Stimulated activated CD8-positive, alpha-beta memory T cell treated with anti-CD3 and anti-CD28 coated beads, Interleukin-4, amount 100 ng/mL, for 1 hour (primary cell): ENCODE results near the gene MYO5A.
A peak's percentile ranks its signal among the peaks of the same experiment; 100 is the strongest.
"Not testable (repeated sequence)": the region's sequence is repeated elsewhere in the genome, so short reads cannot be mapped to it uniquely, and the experiment has no call there.

Experiments
- DNase-seq, 2 donors: peaks; one replicate each; pipeline ENCODE4 v3.0.0-alpha.2; 2020; ENCODE audit warnings: low read depth in 2 of 2, low spot score in 1 of 2

The MYO5A gene

DNA sequence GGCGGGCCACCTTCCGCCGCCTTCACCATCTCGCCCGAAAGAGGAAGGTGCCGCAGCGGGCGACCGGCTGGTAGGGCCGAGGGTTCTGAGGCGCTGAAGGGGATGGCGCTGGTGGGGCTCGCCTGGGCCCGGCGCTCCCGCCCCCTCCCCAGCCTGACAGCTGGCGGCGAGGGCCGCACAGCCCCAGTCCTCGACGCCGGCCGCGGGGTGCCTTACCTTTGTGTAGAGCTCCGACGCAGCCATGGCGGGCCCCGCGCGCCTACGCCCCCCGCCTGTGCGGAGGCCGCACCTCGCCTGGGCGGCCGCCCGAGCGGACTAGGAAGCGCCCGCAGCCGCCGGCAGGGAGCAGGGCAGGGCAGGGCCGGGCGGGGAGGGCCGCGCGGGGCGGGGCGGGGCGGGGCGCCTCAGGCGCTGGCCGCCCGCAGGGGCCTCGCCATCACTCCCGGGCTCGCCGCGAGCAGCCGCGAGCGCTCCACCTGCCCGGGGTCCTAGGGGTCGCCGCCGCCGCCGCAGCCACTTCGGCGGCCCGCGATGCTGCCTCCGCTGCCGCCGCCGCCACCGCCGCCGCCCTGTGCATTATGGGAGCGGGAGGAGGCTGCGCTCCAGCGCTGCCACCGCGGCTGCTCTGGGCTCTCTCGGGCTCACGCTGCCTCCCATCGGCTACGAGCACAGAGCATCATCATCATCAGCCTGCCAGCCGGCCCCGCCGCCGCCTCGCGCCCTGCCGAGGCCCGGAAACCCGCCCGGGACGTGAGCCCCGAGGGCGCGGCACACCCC is at the start of gene MYO5A:
TSS of gene MYO5A (minus strand) at position 317 of the 777 bp plus-strand sequence. CDS start at position 243, 74 bp downstream.
- peak; percentile 52 to 66 for DNase-seq

DNA sequence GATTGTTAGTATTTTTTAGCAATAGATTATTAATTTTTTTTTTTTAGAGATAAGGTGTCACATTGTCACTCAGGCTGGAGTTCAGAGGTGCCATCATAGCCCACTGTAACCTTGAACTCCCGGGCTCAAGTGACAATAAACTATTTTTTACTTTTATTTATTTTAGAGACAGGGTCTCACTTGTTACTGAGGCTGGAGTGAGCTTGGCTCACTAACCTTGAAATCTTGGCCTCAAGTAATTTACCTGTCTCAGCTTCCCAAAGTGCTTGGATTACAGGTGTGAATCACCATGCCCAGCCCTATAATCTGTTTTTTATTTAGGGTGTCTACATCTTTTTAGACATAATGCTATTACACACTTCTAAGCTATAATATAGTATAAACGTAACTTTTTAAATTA is 48.0 kb upstream of the MYO5A start:
- DNase-seq, result no peak

GRCh38 chr15:52575573-52575972 is 46.9 kb upstream of the MYO5A start:
- DNase-seq, result not testable (repeated sequence)

GRCh38 chr15:52575072-52575471 is 46.4 kb upstream of the MYO5A start:
- DNase-seq, result no peak

DNA sequence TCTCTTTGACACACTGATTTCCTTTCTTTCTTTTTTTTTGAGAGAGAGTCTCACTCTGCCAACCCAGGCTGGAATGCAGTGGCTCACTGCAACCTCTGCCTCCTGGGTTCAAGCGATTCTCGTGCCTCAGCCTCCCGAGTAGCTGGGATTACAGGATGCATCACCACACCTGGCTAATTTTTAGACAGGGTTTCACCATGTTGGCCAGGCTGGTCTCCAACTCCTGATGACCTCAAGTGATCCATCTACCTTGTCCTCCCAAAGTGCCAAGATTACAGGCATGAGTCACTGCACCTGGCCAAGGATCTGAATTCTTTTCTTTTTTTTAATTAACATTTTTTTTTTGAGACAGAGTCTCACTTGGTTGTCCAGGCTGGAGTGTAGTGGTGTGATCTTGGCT is 45.9 kb upstream of the MYO5A start:
- not testable (repeated sequence) for DNase-seq

DNA sequence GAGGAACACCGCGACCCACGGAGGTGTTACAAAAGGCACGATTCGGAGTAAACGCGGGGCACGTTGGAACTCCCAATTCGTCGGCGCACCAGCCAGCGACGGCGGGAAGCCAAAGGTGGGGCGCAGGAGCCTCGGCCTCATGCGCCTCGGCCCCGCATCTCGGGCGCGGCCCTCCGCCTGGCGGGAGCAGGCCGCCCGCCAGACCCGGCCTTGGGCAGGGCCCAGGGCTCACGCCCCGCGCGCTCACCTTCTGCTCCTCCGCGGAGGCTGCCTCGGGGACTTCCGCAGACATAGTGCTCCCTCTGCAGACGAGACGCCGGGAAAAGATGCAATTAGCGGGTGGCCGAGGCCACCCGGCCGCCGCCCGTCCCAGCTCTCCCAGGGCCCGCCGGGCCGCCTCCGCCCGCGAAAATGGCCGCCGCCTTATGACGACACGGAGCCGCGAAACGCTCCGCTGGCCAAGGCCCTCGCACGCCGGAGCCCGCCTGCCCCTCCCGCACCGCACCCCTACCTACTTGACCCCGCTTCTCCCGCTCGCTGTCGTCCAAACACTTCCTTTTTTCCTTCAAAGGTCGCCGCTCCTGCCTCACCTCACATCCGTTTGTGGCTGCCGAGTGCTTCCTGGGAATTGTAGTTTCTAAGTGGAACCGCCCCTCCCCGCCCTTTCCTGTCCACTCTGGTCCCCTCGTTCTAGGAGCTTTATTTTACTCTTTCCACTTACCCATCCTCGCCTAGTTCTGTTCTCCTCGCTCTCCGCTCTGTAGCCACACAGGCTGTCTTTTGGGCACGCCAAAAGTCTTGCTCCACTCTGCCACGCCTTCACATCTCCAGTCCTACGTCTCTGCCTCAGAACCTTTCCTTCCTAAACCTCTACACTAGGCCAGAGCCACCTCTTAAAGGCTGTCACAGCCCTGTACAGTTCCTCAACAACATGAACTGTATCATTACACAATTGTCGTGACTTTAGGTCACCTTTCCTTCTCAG is 40.2 kb upstream of the MYO5A start, which contains the start of gene ARPP19:
TSS of gene ARPP19 (minus strand) at position 430 of the 985 bp plus-strand sequence. CDS start at position 292, 138 bp downstream.
- peak; percentile 45 to 52 for DNase-seq

DNA sequence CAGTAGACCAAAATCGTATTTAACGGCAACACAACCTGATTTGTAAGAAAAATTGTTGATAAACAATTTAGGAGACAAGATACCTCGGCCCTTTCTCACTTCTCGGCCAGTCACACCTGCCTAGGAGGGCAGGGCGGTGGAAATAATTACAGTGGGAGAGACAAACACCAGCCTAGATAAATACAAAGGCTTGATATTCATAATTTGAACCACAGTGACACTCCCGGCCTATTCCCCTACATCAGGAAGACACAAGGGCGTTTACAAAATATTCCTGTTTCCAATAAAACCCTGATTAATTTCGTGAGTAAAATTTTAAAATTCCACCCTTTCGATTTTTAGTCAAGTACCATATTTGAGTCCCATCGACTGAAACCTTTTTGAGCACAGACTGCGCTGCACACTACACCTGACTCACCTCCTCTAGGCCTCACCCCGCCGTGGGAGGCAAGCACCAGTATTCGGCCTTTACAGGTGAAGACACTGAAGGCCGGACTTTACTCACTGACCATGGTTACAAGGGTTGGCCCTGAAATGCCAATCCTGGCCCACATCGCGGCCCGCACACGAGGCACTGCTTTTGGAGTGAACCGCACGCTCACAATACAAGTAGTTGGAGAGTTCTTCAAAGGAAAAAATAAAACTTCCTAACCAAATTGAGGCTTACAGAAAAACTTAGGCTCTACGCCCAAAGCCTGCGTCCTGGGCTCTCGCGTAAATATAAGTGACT is 39.4 kb upstream of the MYO5A start:
- DNase-seq, result no peak

DNA sequence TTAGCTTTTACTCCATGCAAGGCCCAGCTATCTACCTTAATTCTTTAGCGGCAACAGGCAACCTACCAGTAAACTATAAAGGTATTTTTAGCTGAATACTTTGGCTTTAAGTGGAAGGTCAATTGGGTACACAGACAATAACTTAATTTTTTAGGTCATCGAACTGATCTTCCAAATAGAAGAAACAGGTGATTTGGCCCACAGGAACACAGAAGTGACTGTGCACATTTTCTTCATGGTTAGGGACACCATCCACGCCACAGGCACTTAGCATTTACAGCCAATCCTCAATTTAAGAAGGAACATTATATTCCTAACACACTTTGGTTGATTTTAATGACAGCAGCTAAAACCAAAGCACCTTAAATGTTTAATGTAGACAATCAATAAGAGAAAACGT is 38.2 kb upstream of the MYO5A start:
- no peak for DNase-seq

DNA sequence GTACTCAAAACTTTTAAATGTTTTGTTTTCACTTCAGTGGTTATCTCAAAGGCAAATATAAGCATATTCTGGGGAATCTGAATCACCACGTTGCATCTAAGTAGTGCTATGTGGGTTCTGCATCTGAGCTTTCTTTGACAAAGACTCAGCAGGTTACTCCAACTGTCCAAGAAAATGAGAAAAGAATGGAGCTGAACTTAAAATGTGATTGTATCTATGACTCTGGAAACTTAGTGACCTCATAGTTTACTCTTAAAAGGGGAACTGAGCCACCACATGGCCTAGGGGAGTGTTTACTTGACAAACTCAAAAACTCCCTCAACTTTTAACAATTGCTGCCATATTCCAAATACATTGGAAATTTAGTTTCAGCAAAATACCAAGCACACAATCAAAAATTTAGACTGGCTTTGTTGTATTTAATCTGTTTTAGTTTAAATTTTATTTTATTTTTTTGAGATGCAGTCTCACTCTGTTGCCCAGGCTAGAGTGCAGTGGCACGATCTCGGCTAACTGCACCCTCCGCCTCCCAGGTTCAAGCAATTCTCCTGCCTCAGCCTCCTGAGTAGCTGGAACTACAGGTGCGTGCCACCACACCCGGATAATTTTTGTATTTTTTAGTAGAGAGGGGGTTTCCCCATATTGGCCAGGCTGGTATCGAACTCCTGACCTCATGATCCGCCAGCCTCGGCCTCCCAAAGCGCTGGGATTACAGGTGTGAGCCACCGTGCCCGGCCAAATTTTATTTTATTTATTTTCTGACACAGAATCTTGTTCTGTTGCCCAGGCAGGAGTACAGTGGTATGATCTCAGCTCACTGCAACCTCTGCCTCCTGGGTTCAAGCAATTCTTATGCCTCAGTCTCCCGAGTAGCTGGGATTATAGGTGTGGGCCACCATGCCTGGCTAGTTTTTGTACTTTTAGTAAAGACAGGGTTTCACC is 37.0 kb upstream of the MYO5A start:
- not testable (repeated sequence) for DNase-seq

DNA sequence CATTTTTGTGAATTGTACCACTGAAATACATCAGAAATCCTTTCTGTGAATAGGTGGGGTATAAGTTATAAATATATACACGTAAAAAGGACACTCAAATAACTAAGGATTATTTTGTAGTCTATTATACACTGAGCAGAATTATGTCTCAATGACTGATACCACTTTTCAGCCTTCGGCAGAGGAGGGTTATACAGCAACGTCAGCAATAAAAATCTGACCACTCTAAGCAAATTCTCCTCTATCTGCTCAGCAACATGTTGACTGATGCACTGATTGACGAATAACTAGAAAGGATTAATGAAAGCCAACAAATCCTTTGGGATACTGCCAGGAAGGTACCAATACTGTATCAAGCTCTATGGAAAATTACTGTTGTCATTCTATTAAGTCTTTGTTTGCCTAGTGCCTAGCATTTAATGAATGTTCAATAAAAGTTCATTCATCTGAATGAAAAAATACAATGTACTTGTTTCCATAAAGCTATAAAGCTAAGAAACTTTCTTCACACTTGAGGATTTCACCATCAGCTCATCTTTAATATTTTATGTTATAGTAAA is 34.9 kb upstream of the MYO5A start:
- no peak for DNase-seq

DNA sequence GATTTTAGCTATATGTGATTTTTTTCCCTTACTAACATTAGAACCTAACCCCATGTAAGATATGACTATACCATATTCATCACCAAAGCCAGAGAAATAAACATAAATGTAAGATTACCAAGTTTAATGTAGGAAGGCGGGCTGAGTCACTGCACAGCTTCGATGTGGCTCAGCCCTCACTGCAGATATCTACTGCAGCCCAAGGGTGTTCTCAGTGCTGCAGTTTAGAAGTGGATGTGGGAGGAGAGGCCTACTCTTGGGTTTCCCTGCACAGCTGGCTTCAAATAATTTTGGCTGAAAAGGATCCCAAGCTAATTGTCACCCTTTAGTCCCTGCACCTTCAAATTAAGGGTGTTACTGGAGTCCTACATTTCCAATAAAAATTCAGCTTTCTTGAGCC is 30.9 kb upstream of the MYO5A start:
- DNase-seq, result no peak

DNA sequence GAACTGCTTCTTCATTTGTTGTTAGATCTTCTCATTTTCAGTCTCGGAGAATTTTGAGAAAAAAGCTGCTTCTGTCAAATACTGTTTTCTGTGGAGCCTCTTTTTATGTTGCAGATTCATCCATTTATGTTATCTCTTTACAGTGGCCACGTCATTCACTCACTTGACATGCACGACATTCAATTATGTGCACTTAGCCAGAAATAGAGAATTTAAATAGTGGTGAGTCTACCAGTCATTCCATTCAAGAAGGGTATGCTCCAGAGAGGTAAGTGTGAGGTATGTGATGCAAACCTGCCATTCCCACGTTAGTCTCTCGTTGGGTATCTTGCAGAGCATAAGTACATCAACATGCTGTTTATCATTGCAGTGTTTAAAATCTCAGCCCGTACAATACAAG is 30.3 kb upstream of the MYO5A start:
- no peak for DNase-seq

GRCh38 chr15:52558196-52558595 is 29.5 kb upstream of the MYO5A start:
- no peak for DNase-seq

DNA sequence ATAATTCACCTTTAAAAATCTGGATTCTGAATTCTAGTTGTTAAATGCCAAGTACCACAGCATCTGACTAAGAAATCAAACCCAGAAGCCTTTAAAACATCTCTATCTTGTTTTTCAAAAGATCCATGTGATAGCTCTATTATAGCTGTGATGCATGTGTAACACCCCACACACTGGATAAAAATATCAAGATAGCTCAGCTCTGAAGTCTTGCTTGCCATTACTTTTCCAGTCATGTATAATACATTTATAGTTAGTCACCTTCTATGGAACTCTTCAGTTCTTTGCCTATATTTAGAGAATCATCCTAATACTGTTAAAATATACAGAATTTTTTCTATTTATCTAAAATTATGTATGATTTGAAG is 28.6 kb upstream of the MYO5A start:
- no peak for DNase-seq

GRCh38 chr15:52556524-52557273 is 28.0 kb upstream of the MYO5A start:
- no peak for DNase-seq

DNA sequence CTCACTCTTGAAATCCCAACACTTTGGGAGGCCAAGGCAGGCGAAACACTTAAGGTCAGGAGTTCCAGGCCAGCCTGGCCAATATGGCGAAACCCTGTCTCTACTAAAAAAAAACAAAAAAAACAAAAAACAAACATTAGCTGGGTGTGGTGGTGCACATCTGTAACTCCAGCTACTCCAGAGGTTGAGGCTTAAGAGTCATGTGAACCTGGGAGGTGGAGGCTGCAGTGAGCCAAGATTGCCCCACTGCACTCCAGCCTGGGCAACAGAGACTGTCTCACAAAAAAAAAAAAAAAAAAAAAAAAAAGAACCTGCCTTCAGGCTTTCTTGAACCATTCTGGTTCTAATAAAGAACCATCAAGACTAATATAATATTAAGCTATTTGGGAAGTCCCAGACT is 23.6 kb upstream of the MYO5A start:
- no peak for DNase-seq

DNA sequence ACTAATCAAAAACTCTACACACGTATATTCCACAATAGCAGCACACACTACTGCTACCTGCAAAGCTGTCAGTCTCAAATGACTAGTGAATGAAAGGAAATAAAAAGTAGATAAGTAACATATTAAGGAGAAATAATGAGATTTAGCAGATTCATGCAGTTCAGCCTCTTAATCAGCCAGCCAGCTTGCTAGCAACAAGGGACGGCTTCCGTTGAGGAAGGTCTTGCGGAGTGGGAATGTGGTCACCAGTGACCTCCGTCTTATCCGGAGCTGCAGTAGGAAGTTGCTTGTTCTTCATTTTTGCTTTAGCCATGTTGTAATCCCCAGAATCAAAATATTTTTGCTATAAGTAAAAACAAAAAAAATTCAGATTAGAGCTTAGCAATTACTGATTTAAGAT is 23.1 kb upstream of the MYO5A start:
- no peak for DNase-seq

DNA sequence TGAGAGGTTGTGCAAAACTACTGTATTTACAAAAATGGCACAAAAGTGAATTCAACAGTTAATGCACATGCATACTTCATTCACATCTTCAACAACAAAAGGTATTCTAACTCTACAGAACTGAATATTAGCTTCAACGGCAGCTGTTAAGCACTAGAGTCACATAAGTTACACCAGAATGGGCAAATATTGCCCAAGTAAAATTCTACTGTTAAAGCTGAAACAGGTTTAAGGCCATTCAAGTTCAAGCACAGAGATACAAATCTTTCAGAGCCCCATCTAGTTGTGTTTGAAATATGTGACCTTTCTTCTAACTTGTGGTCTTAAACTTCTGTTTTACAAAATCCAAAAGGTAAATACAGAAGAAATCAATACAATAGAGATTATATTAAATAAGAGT is 22.5 kb upstream of the MYO5A start:
- DNase-seq, result not testable (repeated sequence)
